HepG2 (cell line): Measurements from ENCODE around the gene TMEM182. TPM values are rescaled to one million over a fixed set of nuclear protein-coding genes. Genes with fewer than 3 reads are reported as not detected.

ENCODE experiments used
- ATAC-seq: fragments of 200-7000 bp; cut with Tn5 transposase; 3 replicates; pipeline ENCODE4 v1.9.1; 2020; ENCODE audit warnings: mild to moderate bottlenecking, moderate library complexity
- BruUV-seq: library from RNA; stranded (reverse); fragments of 400-500 nt; replicated peaks from 2 replicates; lab custom pipeline; 2021; lab: Mats Ljungman, UMichigan
- CTCF ChIA-PET: fragments of 300-600 bp; formaldehyde crosslinking; extraction: SDS; loops from one replicate; lab custom pipeline; 2021; ENCODE audit warnings: low total read pairs, inconsistent platforms, low intra/inter-chr PET ratio; lab: Yijun Ruan, JAX
- POLR2A ChIA-PET: fragments of 350-600 bp; sonication (Branson Sonifier 250); formaldehyde crosslinking; loops from one replicate; lab custom pipeline; 2020; ENCODE audit warnings: antibody characterized with exemption, inconsistent platforms; lab: Yijun Ruan, JAX
- DNase-seq: peaks from one replicate; pipeline ENCODE4 v3.0.0-alpha.2; 2015; ENCODE audit warnings: low spot score
- FAIRE-seq: peaks from 3 replicates; lab custom pipeline; 2011; peaks lifted over from hg19 to GRCh38; lab: Jason Lieb, UNC
- H2AFZ ChIP-seq: one replicate; pipeline ENCODE4 v1.6.1; 2011; ENCODE audit warnings: low read length, inconsistent platforms
- H3K27ac ChIP-seq: fragments of 300-600 bp; 3 replicates; pipeline ENCODE4 v1.8.0; 2011; ENCODE audit warnings: mixed run types, mild to moderate bottlenecking, mixed read lengths, low read length, inconsistent platforms; ENCODE audit not compliant: insufficient read depth; ENCODE audit errors: extremely low read length
- H3K27me3 ChIP-seq, 2 experiments: fragments of 200-600 bp in 1 of 2; 2 replicates in 1 of 2; 3 replicates in 1 of 2; pipeline versions ENCODE4 v1.6.0 to v1.8.0; 2011; ENCODE audit warnings: low read length in 2 of 2, mild to moderate bottlenecking in 2 of 2, moderate library complexity in 2 of 2, inconsistent platforms in 1 of 2; ENCODE audit not compliant: insufficient read depth in 2 of 2, control insufficient read depth in 1 of 2
- H3K36me3 ChIP-seq, 2 experiments: fragments of 200-600 bp in 1 of 2; replicated peaks in 1 of 2; 2 replicates in 1 of 2; 3 replicates in 1 of 2; pipeline versions ENCODE4 v1.5.1 to v1.8.0; 2011; ENCODE audit warnings: low read length in 2 of 2, inconsistent platforms in 1 of 2; ENCODE audit not compliant: insufficient read depth in 2 of 2, control insufficient read depth in 1 of 2
- H3K4me1 ChIP-seq: 2 replicates; pipeline ENCODE4 v1.5.1; 2012; ENCODE audit warnings: low read length, inconsistent platforms; ENCODE audit not compliant: insufficient read depth
- H3K4me2 ChIP-seq: 2 replicates; pipeline ENCODE4 v1.6.0; 2011; ENCODE audit warnings: low read depth, low read length, inconsistent platforms
- H3K4me3 ChIP-seq, 3 experiments: fragments of 200-600 bp in 1 of 3; sonication (generic), shearing (Covaris generic) in 1 of 3; replicated peaks in 1 of 3; 2 replicates each; pipeline ENCODE4 v1.5.1; 2011 to 2016; ENCODE audit warnings: low read length in 3 of 3, inconsistent platforms in 2 of 3, low read depth in 2 of 3, mild to moderate bottlenecking in 2 of 3, control low read depth in 1 of 3, mixed read lengths in 1 of 3; ENCODE audit not compliant: insufficient read depth in 1 of 3
- H3K79me2 ChIP-seq: one replicate; pipeline ENCODE4 v1.6.1; 2011; ENCODE audit warnings: low read length, inconsistent platforms; ENCODE audit not compliant: insufficient read depth
- H3K9ac ChIP-seq: 2 replicates; pipeline ENCODE4 v1.6.0; 2011; ENCODE audit warnings: mild to moderate bottlenecking, low read depth, low read length, inconsistent platforms; ENCODE audit not compliant: insufficient read depth
- H3K9me3 ChIP-seq: 2 replicates; pipeline ENCODE4 v1.5.1; 2012; ENCODE audit warnings: mild to moderate bottlenecking, low read length
- H4K20me1 ChIP-seq: 2 replicates; pipeline ENCODE4 v1.6.0; 2011; ENCODE audit warnings: inconsistent platforms, mild to moderate bottlenecking, low read length, moderate library complexity; ENCODE audit not compliant: insufficient read depth
- ATF1 ChIP-seq: IDR thresholded peaks from 2 replicates; pipeline ENCODE4 v1.6.1; 2016; ENCODE audit warnings: mild to moderate bottlenecking, control low read depth
- CBFB ChIP-seq: sonication (generic); formaldehyde crosslinking; IDR thresholded peaks from 2 replicates; pipeline ENCODE4 v1.4.0; 2020; ENCODE audit warnings: missing genetic modification reagents
- EZH2 ChIP-seq: conservative IDR thresholded peaks from 2 replicates; pipeline ENCODE4 v1.6.1; 2012; ENCODE audit warnings: mild to moderate bottlenecking, low read depth, low read length, moderate library complexity
- KLF13 ChIP-seq: sonication (generic); formaldehyde crosslinking; IDR thresholded peaks from 2 replicates; pipeline ENCODE4 v1.4.0; 2020; ENCODE audit warnings: mild to moderate bottlenecking, missing genetic modification reagents
- PAF1 ChIP-seq: IDR thresholded peaks from 2 replicates; pipeline ENCODE4 v1.6.1; 2016; ENCODE audit warnings: missing genetic modification reagents, missing compliant biosample characterization
- TCF7 ChIP-seq: sonication (generic); IDR thresholded peaks from 2 replicates; pipeline ENCODE4 v1.6.1; 2016; ENCODE audit warnings: antibody characterized with exemption, low read depth
- ZNF552 ChIP-seq: sonication (generic); formaldehyde crosslinking; IDR thresholded peaks from 2 replicates; pipeline ENCODE4 v1.9.0; 2022; ENCODE audit warnings: missing genetic modification reagents, mild to moderate bottlenecking, borderline replicate concordance
- ZNF879 ChIP-seq: sonication (generic); formaldehyde crosslinking; IDR thresholded peaks from 2 replicates; pipeline ENCODE4 v1.8.1; 2023; ENCODE audit warnings: missing genetic modification reagents
- WGBS: methylation state at CpG from one replicate; pipeline ENCODE4 v1.1.6; 2017; ENCODE audit warnings: low lambda C conversion rate; 5-methylcytosine and 5-hydroxymethylcytosine counted together
- in situ Hi-C: cut with HindIII; loops from 2 replicates; pipeline ENCODE4 v1.10.0; 2017; ENCODE audit warnings: low pct_unique_long_range_greater_than_20kb; ENCODE audit not compliant: extremely low pct_ligation_motif_present
- intact Hi-C: fragments of 100-400 bp; cut with micrococcal nuclease; formaldehyde crosslinking; loops from one replicate; pipeline ENCODE4 v1.10.0; 2022; ENCODE audit not compliant: unreplicated experiment
- polyA plus RNA-seq, 8 experiments: library from polyadenylated mRNA; depleted of rRNA in 3 of 8; stranded (reverse) in 7 of 8; unstranded in 1 of 8; fragments of >200 nt; fragmentation: Illumina TruSeq in 4 of 8; extraction: Trizol in 4 of 8; gene quantifications; 2 replicates each; pipeline versions ENCODE4 v1.2.1 to v1.2.3, GENCODE V29; 2011 to 2016; ENCODE audit warnings: low read depth in 4 of 8, missing spikeins in 1 of 8, mixed read lengths in 1 of 8; ENCODE audit not compliant: insufficient read depth in 1 of 8
- total RNA-seq, 5 experiments: library from RNA; depleted of rRNA; stranded (reverse); fragments of >200 nt; fragmentation: Illumina TruSeq; extraction: Trizol; gene quantifications; 2 replicates each; pipeline ENCODE4 v1.2.3, GENCODE V29; 2016; ENCODE audit warnings: low read depth in 1 of 5
- TF ChIP-seq, protein P1 (sequence below): sonication (generic); formaldehyde crosslinking; IDR thresholded peaks from 2 replicates; pipeline ENCODE4 v1.8.0; 2022; ENCODE audit warnings: mild to moderate bottlenecking, missing genetic modification reagents, moderate library complexity
- TF ChIP-seq, protein P2 (sequence below): sonication (generic); formaldehyde crosslinking; IDR thresholded peaks from 2 replicates; pipeline ENCODE4 v1.8.0; 2022; ENCODE audit warnings: missing genetic modification reagents, mild to moderate bottlenecking, moderate library complexity, borderline replicate concordance

Gene TMEM182
- total and polyA plus RNA-seq, 2 of the 13 experiments (the other 11 are each of a cell fraction or from before 2014, with no cell fraction given): 8.7 to 8.9 TPM

DNA sequence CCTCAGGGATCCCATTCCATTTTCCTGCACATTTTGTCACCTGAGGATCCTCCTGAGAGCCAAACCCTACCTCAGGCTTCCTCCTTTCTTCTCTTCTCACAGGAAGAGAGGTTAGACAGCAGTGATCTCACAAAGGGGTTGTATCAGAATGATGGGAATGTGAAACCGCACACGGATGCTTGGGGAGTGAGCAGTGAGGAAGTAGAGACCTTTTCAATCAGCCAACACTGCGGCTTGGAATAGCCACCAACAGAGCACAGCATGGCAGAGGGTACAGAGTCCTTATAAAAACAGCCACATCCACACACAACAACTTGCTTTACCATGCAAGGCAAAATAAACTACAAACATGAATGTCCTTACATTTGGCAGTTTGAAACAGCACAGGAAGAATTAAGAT, 8.7 kb downstream of the TMEM182 start (continued):
- TF ChIP-seq, protein P1, sequence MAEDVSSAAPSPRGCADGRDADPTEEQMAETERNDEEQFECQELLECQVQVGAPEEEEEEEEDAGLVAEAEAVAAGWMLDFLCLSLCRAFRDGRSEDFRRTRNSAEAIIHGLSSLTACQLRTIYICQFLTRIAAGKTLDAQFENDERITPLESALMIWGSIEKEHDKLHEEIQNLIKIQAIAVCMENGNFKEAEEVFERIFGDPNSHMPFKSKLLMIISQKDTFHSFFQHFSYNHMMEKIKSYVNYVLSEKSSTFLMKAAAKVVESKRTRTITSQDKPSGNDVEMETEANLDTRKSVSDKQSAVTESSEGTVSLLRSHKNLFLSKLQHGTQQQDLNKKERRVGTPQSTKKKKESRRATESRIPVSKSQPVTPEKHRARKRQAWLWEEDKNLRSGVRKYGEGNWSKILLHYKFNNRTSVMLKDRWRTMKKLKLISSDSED: no peak
- no peak for TF ChIP-seq PAF1
- TF ChIP-seq ZNF879 (CRISPR knock-in tag): no peak

DNA sequence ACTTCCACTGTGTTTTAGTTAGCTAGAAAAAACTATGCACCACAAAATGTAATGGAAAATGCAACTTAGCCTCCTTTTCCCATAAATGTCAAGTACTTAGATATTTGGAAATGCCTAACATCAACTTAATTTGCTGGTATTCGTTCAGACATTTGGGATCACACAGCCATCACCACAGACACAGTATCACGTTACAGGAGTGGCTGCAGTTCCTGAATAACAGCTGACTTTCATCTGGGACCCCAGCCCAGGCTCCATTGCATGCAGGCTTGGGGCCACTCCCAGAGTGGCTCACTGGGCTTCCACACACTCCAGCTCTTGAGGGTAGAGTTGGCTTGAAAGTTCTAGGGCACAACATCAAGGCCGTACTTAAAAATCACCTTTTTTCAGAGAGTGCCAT, 9.3 kb downstream of the TMEM182 start:
- Histone ChIP-seq H2AFZ (no peak overlapping the region), H3K36me3 (peaks cover under 1 to 4% of the 10 kb centered on the region in 2 experiments), H3K79me2 (no peaks in the 10 kb centered on the region), H3K9ac (no peak overlapping the region), H3K4me1 (no peaks in the 10 kb centered on the region), H3K27ac (no peak overlapping the region), H3K4me2 (no peak overlapping the region), H3K9me3 (no peaks in the 10 kb centered on the region), H4K20me1 (no peaks in the 10 kb centered on the region), H3K4me3 (no peak overlapping the region), H3K27me3 (no peaks in the 10 kb centered on the region)
- intact Hi-C loops (no loop called here), in situ Hi-C loops (no loop called here)
- BruUV-seq: no TSS peak
- DNase-seq (no peak), ATAC-seq (no peak), FAIRE-seq (no peak)
- CTCF ChIA-PET: no interaction called here
- POLR2A ChIA-PET: no interaction called here
- TF ChIP-seq CBFB (no peak), EZH2 (no peak), ZNF552 (CRISPR knock-in tag) (no peak), KLF13 (CRISPR knock-in tag) (no peak), ATF1 (CRISPR knock-in tag) (no peak), TCF7 (no peak)
- TF ChIP-seq, protein P2, sequence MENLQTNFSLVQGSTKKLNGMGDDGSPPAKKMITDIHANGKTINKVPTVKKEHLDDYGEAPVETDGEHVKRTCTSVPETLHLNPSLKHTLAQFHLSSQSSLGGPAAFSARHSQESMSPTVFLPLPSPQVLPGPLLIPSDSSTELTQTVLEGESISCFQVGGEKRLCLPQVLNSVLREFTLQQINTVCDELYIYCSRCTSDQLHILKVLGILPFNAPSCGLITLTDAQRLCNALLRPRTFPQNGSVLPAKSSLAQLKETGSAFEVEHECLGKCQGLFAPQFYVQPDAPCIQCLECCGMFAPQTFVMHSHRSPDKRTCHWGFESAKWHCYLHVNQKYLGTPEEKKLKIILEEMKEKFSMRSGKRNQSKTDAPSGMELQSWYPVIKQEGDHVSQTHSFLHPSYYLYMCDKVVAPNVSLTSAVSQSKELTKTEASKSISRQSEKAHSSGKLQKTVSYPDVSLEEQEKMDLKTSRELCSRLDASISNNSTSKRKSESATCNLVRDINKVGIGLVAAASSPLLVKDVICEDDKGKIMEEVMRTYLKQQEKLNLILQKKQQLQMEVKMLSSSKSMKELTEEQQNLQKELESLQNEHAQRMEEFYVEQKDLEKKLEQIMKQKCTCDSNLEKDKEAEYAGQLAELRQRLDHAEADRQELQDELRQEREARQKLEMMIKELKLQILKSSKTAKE (CRISPR knock-in tag): no peak
- WGBS: 93% methylated on average over 3 of the region's 3 CpGs
